Measurements from ENCODE around the gene HSDL2.

- TF ChIP-seq CTCF (IDR thresholded peaks at IDR 0.05) (no peak), TCF7L2 (IDR thresholded peaks at IDR 0.05; ENCODE audit: low read depth, low read length) (no peak), POLR2AphosphoS5 (IDR thresholded peaks at IDR 0.05; ENCODE audit: low read depth, low read length) (no peak), SIN3A (IDR thresholded peaks at IDR 0.05; ENCODE audit: borderline replicate concordance, insufficient read depth, low read depth, low read length) (no peak)
- TF ChIP-seq, protein P1, sequence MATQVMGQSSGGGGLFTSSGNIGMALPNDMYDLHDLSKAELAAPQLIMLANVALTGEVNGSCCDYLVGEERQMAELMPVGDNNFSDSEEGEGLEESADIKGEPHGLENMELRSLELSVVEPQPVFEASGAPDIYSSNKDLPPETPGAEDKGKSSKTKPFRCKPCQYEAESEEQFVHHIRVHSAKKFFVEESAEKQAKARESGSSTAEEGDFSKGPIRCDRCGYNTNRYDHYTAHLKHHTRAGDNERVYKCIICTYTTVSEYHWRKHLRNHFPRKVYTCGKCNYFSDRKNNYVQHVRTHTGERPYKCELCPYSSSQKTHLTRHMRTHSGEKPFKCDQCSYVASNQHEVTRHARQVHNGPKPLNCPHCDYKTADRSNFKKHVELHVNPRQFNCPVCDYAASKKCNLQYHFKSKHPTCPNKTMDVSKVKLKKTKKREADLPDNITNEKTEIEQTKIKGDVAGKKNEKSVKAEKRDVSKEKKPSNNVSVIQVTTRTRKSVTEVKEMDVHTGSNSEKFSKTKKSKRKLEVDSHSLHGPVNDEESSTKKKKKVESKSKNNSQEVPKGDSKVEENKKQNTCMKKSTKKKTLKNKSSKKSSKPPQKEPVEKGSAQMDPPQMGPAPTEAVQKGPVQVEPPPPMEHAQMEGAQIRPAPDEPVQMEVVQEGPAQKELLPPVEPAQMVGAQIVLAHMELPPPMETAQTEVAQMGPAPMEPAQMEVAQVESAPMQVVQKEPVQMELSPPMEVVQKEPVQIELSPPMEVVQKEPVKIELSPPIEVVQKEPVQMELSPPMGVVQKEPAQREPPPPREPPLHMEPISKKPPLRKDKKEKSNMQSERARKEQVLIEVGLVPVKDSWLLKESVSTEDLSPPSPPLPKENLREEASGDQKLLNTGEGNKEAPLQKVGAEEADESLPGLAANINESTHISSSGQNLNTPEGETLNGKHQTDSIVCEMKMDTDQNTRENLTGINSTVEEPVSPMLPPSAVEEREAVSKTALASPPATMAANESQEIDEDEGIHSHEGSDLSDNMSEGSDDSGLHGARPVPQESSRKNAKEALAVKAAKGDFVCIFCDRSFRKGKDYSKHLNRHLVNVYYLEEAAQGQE (IDR thresholded peaks at IDR 0.05; ENCODE audit: insufficient read depth in 1 of 2, low read depth in 2 of 2, low read length in 1 of 2), result no peak
Observed at GRCh38 chr9:112430006-112430522, 50.2 kb downstream of the HSDL2 start.
